ENCODE measurements around the gene NOTCH4.
"Not testable (repeated sequence)": the region's sequence is repeated elsewhere in the genome, so short reads cannot be mapped to it uniquely, and the experiment has no call there.

NOTCH4 gene

DNA sequence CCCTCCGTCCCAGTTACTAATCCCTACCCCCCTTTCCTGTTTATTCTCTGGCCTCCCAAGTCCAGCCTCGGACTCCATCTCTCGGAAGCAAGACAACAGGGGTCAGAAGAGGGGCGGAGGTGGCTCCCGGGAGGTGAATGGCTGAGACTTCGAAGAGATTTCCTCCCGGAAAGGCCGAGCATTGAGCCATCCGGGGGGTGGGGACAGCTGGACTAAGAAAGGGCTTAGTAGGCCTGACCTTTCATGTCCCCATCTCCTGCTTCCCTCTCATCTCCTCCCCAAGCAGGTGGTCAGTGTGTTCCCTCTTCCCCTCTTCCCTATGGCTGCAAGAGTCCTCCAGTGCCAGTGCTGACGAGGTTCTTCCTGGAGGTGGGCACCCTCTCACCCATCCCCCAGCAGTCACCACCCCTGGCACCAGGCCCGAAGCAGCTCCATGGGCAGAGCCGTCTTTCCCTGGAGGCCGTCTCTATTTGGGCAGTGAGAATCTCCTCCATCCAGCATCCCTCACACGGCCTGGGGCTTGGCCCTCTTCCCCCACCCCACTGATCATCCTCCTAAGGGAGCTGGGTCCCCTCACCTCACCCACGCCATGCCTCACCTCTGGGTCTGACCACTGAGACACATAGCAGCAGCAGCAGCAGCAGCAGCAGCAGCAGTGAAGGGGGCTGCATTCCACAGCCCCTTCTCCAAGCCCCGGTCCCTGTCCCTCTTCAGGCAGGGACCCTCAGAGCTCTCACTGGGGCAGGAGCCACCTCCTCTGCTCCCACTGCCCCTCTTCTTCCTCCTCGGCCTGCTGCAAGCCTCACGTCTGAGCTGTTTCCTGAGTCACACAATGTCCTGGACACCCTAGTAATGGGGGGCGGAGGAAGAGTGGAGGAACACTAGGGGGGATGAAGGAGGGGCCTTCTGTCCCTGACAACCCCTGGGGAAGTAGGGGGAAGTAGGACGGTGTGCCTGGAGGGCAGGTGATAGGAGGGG lies at the start of gene NOTCH4:
Gene NOTCH4 (minus strand): TSS at position 810 of the 978 bp plus-strand sequence. CDS start 139 bp downstream, at position 671.
- CTCF ChIA-PET = interaction anchor here (0.5 kb wide), 1 partner anchor 496 kb away, joined by 3 read pairs; no protein-coding TSS in a partner anchor
- TF ChIP-seq CTCF (conservative IDR thresholded peaks at IDR 0.05; ENCODE audit: low read depth) = no peak
- POLR2A ChIA-PET (ENCODE audit: low non-redundant PET) = no interaction called here
- no peak for DNase-seq (ENCODE audit: low spot score)
- H3K27ac ChIP-seq = no peak within 1 kb of the TSS

DNA sequence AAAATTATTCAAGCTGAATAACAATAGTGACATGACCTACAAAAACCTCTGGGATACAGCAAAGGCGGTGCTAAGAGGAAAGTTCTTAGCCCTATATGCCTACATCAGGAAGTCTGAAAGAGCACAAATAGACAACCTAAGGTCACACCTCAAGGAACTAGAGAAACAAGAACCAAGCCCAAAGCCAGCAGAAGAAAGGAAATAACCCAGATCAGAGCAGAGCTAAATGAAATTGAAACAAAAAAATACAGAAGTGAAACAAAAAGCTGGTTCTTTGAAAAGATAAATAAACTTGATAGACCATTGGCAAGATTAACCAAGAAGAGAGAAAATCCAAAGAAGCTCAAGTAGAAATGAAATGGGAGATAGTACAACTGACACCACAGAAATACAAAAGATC lies 47.6 kb upstream of the NOTCH4 start:
- ChIA-PET CTCF (no interaction called here), POLR2A (ENCODE audit: low non-redundant PET) (no interaction called here)
- no peak overlapping the region for H3K27ac ChIP-seq
- TF ChIP-seq CTCF (conservative IDR thresholded peaks at IDR 0.05; ENCODE audit: low read depth) = no peak
- no peak for DNase-seq (ENCODE audit: low spot score)

DNA sequence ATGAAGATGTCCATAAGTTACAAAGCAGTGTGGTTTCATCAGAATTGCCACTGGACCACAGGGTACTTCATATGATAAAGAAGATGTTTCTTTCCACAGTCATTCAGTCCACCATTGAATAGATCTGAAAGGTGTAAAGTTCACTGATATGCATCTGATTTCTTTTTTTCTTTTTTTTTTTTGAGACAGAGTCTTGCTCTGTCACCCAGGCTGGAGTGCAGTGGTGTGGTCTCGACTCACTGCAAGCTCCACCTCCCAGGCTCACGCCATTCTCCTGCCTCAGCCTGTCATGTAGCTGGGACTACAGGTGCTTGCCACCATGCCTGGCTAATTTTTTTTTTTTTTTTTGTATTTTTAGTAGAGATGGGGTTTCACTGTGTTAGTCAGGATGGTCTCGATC lies 44.6 kb upstream of the NOTCH4 start:
- CTCF ChIA-PET; POLR2A ChIA-PET (ENCODE audit: low non-redundant PET); DNase-seq (ENCODE audit: low spot score); H3K27ac ChIP-seq: not testable (repeated sequence)

- ChIA-PET CTCF (no interaction called here), POLR2A (ENCODE audit: low non-redundant PET) (no interaction called here)
- DNase-seq (ENCODE audit: low spot score) = no peak
- H3K27ac ChIP-seq = no peak overlapping the region
- no peak for TF ChIP-seq CTCF (conservative IDR thresholded peaks at IDR 0.05; ENCODE audit: low read depth)
These were observed 43.2 kb upstream of the NOTCH4 start for GRCh38 chr6:32267035-32267434.

DNA sequence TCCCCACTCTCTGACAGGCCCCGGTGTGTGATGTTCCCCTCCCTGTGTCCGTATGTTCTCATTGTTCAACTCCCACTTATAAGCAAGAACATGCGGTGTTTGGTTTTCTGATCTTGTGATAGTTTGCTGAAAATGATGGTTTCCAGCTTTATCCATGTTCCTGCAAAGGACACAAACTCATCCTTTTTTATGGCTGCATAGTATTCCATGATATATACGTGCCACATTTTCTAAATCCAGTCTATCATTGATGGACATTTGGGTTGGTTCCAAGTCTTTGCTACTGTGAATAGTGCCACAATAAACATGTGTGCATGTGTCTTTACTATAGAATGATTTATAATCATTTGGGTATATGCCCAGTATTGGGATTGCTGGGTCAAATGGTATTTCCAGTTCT lies 33.4 kb upstream of the NOTCH4 start:
- POLR2A ChIA-PET (ENCODE audit: low non-redundant PET); CTCF ChIA-PET; H3K27ac ChIP-seq; DNase-seq (ENCODE audit: low spot score): not testable (repeated sequence)

GRCh38 chr6:32255199-32256153 lies 31.6 kb upstream of the NOTCH4 start:
- POLR2A ChIA-PET (ENCODE audit: low non-redundant PET) = no interaction called here
- peak; percentile 86 for DNase-seq (ENCODE audit: low spot score)
- peak overlapping the region; percentile 74 for H3K27ac ChIP-seq
- CTCF ChIA-PET = interaction anchor here (0.6 to 1.6 kb wide), 8 partner anchors 10 to 813 kb away, joined by 3 to 5 read pairs (median 3); no protein-coding TSS in a partner anchor
- TF ChIP-seq CTCF (conservative IDR thresholded peaks at IDR 0.05; ENCODE audit: low read depth) = peak; percentile 69

DNA sequence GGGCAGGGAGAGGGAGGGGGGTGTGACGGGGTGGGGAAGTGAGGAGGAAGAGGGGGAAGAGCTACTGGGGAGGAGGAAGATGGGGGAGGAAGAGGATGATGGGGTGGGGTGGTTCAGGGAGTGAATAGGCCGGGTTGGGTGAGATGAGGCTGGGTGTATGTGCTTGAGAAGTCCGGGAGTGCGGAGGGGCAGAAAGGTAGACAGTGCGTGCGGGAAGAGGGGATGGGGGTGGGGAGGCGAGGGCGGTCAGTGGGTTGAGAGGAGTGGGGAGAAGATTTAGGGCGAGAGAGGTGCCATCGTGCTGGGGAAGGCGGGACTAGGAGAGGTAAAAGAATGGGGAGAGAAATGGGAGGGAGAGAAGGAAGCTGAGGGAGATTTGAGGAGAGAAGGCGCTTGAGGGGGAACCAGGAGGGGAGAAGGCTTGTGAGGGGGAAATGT lies 30.9 kb upstream of the NOTCH4 start:
- DNase-seq (ENCODE audit: low spot score) = no peak
- ChIA-PET POLR2A (ENCODE audit: low non-redundant PET) (no interaction called here), CTCF (interaction anchor here (0.6 to 1.6 kb wide), 12 partner anchors 9 to 1167 kb away, joined by 3 to 5 read pairs (median 3); no protein-coding TSS in a partner anchor)
- H3K27ac ChIP-seq = peak overlapping the region; percentile 74
- TF ChIP-seq CTCF (conservative IDR thresholded peaks at IDR 0.05; ENCODE audit: low read depth) = no peak

All from RWPE1 (cell line).